Smooth muscle cell (in vitro differentiated cells): ENCODE results near the gene PLEKHN1. TPM values are rescaled to one million over a fixed set of nuclear protein-coding genes. Genes with fewer than 3 reads are reported as not detected.

ENCODE experiments used
- DNase-seq: peaks from one replicate; lab custom pipeline; 2025; ENCODE audit not compliant: unreplicated experiment; lab: John Stamatoyannopoulos, UW
- H2AFZ ChIP-seq: fragments of 200-600 bp; sonication (generic); 2 replicates; pipeline ENCODE4 v1.6.0; 2016; ENCODE audit warnings: antibody characterized with exemption, low read depth, mild to moderate bottlenecking
- H3F3A ChIP-seq: fragments of 200-600 bp; sonication (generic); 2 replicates; pipeline ENCODE4 v1.6.0; 2017; ENCODE audit warnings: antibody characterized with exemption, low read depth
- H3K27ac ChIP-seq: fragments of 200-600 bp; sonication (generic); 2 replicates; pipeline ENCODE4 v1.5.1; 2016; ENCODE audit warnings: low read depth, mild to moderate bottlenecking
- H3K27me3 ChIP-seq: fragments of 200-600 bp; sonication (generic); 2 replicates; pipeline ENCODE4 v1.6.1; 2016; ENCODE audit warnings: low read depth, mild to moderate bottlenecking
- H3K36me3 ChIP-seq: fragments of 200-600 bp; sonication (generic); 2 replicates; pipeline ENCODE4 v1.5.1; 2016; ENCODE audit warnings: low read depth
- H3K4me1 ChIP-seq: fragments of 200-600 bp; sonication (generic); 2 replicates; pipeline ENCODE4 v1.5.1; 2016; ENCODE audit warnings: low read depth
- H3K4me2 ChIP-seq: fragments of 200-600 bp; sonication (generic); 2 replicates; pipeline ENCODE4 v1.6.0; 2016; ENCODE audit warnings: mild to moderate bottlenecking
- H3K4me3 ChIP-seq: fragments of 200-600 bp; sonication (generic); 2 replicates; pipeline ENCODE4 v1.5.1; 2016; ENCODE audit warnings: mild to moderate bottlenecking
- H3K79me2 ChIP-seq: fragments of 200-600 bp; sonication (generic); 2 replicates; pipeline ENCODE4 v1.6.0; 2016; ENCODE audit warnings: low read depth, mild to moderate bottlenecking
- H3K9ac ChIP-seq: fragments of 200-600 bp; sonication (generic); 2 replicates; pipeline ENCODE4 v1.6.0; 2016; ENCODE audit warnings: low read depth
- H3K9me3 ChIP-seq: fragments of 200-600 bp; sonication (generic); replicated peaks from 2 replicates; pipeline ENCODE4 v1.5.1; 2016; ENCODE audit warnings: low read depth
- H4K20me1 ChIP-seq: fragments of 200-600 bp; sonication (generic); 2 replicates; pipeline ENCODE4 v1.6.0; 2016; ENCODE audit warnings: low read depth
- WGBS: methylation state at CpG from one replicate; pipeline ENCODE4 v1.1.7; 2016; ENCODE audit warnings: low lambda C conversion rate; 5-methylcytosine and 5-hydroxymethylcytosine counted together
- polyA plus RNA-seq: library from polyadenylated mRNA; unstranded; fragments of >200 nt; fragmentation: Nextera tagmentation; extraction: Ambion mirVana; gene quantifications from 2 replicates; pipeline ENCODE4 v1.2.1, GENCODE V29; 2016
- total RNA-seq: library from RNA; depleted of rRNA; stranded (reverse); fragments of >200 nt; gene quantifications from 2 replicates; pipeline ENCODE4 v1.2.3, GENCODE V29; 2014
- TF ChIP-seq, protein P1 (sequence below): fragments of 200-600 bp; sonication (generic); IDR thresholded peaks from 2 replicates; pipeline ENCODE4 v1.5.1; 2017; ENCODE audit warnings: borderline replicate concordance, mild to moderate bottlenecking, antibody characterized with exemption; ENCODE audit not compliant: insufficient read depth, poor library complexity, severe bottlenecking

Gene PLEKHN1
- total and polyA plus RNA-seq, 2 experiments from 2014 or later, result 2.6 to 5.2 TPM

DNA sequence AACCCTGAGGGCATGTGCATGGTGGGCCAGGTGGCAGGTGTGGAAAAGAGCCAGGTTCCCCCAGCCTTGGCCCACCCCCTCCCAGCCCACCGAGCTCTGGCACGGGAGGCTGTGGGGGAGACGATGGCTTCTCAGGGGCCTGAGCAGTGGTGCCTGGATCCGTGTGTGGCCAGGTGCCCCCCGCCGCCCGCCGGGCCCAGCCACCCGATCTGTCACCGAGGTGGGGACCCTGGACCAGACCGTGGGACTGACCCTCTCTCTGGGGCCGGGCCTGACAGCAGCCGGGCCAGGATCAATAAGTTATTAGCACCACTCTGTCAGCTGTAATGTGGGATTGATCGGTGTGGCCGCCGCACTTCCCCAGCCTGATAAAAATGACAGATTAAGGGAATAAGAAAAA is 28.8 kb upstream of the PLEKHN1 start:
- DNase-seq, result no peak
- WGBS, result 90% methylated on average over 10 of the region's 16 CpGs
- Histone ChIP-seq H3F3A (peaks cover 6% of the 10 kb centered on the region), H4K20me1 (peaks cover 9% of the 10 kb centered on the region), H3K4me2 (no peak overlapping the region), H3K36me3 (no peaks in the 10 kb centered on the region), H2AFZ (no peak overlapping the region), H3K9ac (no peak overlapping the region), H3K4me3 (no peak overlapping the region), H3K4me1 (peaks cover 37% of the 10 kb centered on the region), H3K9me3 (no peaks in the 10 kb centered on the region), H3K27me3 (no peaks in the 10 kb centered on the region), H3K79me2 (no peaks in the 10 kb centered on the region), H3K27ac (no peak overlapping the region)
- TF ChIP-seq, protein P1, sequence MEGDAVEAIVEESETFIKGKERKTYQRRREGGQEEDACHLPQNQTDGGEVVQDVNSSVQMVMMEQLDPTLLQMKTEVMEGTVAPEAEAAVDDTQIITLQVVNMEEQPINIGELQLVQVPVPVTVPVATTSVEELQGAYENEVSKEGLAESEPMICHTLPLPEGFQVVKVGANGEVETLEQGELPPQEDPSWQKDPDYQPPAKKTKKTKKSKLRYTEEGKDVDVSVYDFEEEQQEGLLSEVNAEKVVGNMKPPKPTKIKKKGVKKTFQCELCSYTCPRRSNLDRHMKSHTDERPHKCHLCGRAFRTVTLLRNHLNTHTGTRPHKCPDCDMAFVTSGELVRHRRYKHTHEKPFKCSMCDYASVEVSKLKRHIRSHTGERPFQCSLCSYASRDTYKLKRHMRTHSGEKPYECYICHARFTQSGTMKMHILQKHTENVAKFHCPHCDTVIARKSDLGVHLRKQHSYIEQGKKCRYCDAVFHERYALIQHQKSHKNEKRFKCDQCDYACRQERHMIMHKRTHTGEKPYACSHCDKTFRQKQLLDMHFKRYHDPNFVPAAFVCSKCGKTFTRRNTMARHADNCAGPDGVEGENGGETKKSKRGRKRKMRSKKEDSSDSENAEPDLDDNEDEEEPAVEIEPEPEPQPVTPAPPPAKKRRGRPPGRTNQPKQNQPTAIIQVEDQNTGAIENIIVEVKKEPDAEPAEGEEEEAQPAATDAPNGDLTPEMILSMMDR, result no peak

DNA sequence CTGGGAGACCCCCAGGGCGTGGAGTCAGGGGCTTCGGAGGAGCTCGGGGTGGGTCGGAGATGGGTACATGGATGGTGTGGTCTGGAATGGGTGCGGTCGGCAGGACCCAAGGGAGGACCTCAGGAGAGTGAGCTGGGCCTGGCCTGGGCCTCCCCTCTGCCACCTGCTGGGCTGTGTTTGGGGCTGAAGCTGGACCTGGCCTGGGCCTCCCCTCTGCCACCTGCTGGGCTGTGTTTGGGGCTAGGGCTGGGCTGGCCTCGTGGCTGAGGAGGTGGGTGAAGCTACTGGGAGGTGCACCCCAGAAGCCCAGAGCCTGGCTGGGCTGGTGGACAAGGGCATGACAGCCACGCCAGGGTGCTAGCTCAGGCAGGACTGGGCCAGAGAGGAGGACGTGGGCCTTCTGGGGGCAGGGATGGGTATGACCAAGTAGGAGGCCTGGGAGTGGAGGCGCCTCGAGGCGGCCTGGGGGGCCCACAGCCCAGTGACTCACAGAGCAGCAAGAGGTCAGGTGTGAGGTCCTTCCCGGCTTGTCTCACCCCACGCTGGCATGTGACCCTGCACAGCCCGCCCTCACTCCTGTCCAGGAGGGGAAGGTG is 28.1 kb upstream of the PLEKHN1 start:
- Histone ChIP-seq H2AFZ (no peak overlapping the region), H3K27me3 (no peaks in the 10 kb centered on the region), H3K36me3 (no peaks in the 10 kb centered on the region), H3K4me2 (no peak overlapping the region), H3K79me2 (no peaks in the 10 kb centered on the region), H3K27ac (no peak overlapping the region), H4K20me1 (peaks cover 3% of the 10 kb centered on the region), H3F3A (peaks cover 12% of the 10 kb centered on the region), H3K9ac (no peak overlapping the region), H3K4me3 (no peak overlapping the region), H3K9me3 (no peaks in the 10 kb centered on the region), H3K4me1 (peaks cover 37% of the 10 kb centered on the region)
- WGBS, result 78% methylated on average over 15 of the region's 15 CpGs
- TF ChIP-seq, protein P1, result peak; percentile 26
- DNase-seq, result peak; percentile 48

DNA sequence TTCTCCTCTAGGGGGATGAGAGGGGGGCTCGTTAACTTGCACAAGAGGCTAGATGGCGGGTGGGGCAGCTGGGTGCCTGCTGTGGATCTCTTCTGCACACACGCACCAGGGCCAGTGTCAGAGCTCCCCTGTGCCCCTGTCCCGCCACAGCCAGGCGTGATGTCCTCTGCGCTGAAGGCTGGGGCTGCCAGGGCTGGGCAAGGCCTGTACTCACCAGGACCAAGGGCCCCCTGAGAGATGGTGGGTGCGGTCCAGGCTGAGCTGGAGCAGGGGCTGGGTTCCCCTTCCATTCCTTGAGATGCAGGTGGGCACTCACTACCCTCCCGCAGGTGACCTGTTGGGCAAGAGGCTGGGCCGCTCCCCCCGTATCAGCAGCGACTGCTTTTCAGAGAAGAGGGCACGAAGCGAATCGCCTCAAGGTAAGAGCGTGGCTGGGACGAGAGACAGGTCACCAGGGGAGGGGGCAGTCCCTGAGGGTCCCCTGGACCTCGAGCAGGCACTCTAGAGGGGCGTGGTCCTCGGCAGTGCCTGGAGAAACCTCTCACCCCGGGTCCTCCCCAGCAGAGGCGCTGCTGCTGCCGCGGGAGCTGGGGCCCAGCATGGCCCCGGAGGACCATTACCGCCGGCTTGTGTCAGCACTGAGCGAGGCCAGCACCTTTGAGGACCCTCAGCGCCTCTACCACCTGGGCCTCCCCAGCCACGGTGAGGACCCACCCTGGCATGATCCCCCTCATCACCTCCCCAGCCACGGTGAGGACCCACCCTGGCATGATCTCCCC is 27.4 kb upstream of the PLEKHN1 start:
- 68% methylated on average over 28 of the region's 30 CpGs for WGBS
- H3F3A ChIP-seq, result peaks cover 12% of the 10 kb centered on the region
- peaks cover 5% of the 10 kb centered on the region for H4K20me1 ChIP-seq

More for the DNA sequence above, 27.4 kb upstream of the PLEKHN1 start:
- H3K4me2 ChIP-seq, result no peak overlapping the region
- H3K27ac ChIP-seq, result no peak overlapping the region
- no peak overlapping the region for H3K4me3 ChIP-seq
- H3K27me3 ChIP-seq, result no peaks in the 10 kb centered on the region
- TF ChIP-seq, protein P1, result no peak
- no peak for DNase-seq
- no peaks in the 10 kb centered on the region for H3K79me2 ChIP-seq
- no peaks in the 10 kb centered on the region for H3K9me3 ChIP-seq
- no peak overlapping the region for H2AFZ ChIP-seq
- no peak overlapping the region for H3K9ac ChIP-seq
- H3K4me1 ChIP-seq, result peaks cover 33% of the 10 kb centered on the region
- H3K36me3 ChIP-seq, result no peaks in the 10 kb centered on the region
